Kidney glomerular epithelial cell (primary cell): ENCODE results near the gene NAA35.

ENCODE experiments used
- DNase-seq: peaks from one replicate; lab custom pipeline; 2025; lab: John Stamatoyannopoulos, UW

The NAA35 gene

GRCh38 chr9:86062845-86063693, 122.1 kb downstream of the NAA35 start:
- no peak for DNase-seq

- no peak for DNase-seq
These were observed 123.3 kb downstream of the NAA35 start for GRCh38 chr9:86064220-86064619.

DNA sequence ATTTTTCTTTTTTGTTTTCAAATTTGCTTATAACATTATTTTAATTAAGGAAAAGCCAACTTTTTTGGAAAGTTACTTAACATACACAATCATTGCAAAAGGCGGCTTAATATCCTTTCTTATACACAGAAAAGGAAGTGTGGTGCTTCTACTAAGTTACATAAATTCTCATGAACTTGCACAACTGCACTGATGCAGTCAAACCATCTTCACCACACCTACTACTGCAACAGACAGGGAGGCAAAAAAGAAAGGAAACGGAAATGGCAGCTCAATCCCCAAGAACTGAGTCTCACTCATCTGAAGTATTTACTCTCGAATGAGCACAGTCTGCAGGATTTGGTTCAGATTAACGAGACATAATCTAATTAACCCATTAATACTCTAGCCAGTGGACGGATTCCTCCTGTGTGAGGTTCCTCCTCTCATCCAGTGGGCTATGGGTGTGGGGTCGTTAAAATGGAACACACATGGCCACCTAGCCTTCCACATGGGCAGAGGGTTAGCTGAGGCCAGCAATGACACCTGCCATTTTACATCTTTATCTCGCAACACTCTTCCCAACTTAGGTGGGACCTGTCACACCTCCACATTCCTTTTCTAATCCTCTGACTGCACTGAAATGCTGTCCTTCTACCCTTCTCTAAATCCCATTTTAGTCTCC, 128.4 kb downstream of the NAA35 start:
- DNase-seq: no peak
